ENCODE data around the gene LRTM2. TPM values are rescaled to one million over a fixed set of nuclear protein-coding genes. Genes with fewer than 3 reads are reported as not detected.

Gene LRTM2
- total RNA-seq, 1 experiment from 2014 or later, result not detected

DNA sequence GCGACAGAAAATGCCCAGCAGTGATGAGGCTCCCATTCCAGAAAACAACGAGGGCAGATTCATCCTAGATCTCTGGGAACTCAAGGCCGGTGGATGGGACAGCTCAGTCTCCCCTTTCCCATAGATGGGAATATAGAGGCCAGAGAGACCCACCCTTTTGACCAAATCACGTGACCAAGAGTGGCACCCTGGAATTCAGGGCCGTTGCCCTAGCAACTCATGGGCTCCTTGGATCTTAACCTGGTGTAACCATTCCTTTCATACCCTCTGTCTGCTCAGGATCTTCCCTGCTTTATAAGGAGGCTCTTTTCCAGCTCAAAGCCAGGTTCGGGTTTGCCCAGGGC is 8.4 kb upstream of the LRTM2 start:
- CTCF ChIA-PET, result no interaction called here
- DNase-seq (ENCODE audit: low read depth, low spot score), result no peak
- H3K36me3 ChIP-seq (ENCODE audit: control insufficient read depth, insufficient read depth, low read length), result no peaks in the 10 kb centered on the region
- H3K9me3 ChIP-seq (ENCODE audit: control insufficient read depth, insufficient read depth, low read depth, low read length), result no peaks in the 10 kb centered on the region
- TF ChIP-seq POLR2AphosphoS5 (IDR thresholded peaks at IDR 0.05; ENCODE audit: low read depth, low read length) (no peak), SIN3A (IDR thresholded peaks at IDR 0.05; ENCODE audit: borderline replicate concordance, insufficient read depth, low read depth, low read length) (no peak), TCF7L2 (IDR thresholded peaks at IDR 0.05; ENCODE audit: low read depth, low read length) (no peak)
- TF ChIP-seq, protein P1, sequence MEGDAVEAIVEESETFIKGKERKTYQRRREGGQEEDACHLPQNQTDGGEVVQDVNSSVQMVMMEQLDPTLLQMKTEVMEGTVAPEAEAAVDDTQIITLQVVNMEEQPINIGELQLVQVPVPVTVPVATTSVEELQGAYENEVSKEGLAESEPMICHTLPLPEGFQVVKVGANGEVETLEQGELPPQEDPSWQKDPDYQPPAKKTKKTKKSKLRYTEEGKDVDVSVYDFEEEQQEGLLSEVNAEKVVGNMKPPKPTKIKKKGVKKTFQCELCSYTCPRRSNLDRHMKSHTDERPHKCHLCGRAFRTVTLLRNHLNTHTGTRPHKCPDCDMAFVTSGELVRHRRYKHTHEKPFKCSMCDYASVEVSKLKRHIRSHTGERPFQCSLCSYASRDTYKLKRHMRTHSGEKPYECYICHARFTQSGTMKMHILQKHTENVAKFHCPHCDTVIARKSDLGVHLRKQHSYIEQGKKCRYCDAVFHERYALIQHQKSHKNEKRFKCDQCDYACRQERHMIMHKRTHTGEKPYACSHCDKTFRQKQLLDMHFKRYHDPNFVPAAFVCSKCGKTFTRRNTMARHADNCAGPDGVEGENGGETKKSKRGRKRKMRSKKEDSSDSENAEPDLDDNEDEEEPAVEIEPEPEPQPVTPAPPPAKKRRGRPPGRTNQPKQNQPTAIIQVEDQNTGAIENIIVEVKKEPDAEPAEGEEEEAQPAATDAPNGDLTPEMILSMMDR (IDR thresholded peaks at IDR 0.05), result no peak
- TF ChIP-seq, protein P2, sequence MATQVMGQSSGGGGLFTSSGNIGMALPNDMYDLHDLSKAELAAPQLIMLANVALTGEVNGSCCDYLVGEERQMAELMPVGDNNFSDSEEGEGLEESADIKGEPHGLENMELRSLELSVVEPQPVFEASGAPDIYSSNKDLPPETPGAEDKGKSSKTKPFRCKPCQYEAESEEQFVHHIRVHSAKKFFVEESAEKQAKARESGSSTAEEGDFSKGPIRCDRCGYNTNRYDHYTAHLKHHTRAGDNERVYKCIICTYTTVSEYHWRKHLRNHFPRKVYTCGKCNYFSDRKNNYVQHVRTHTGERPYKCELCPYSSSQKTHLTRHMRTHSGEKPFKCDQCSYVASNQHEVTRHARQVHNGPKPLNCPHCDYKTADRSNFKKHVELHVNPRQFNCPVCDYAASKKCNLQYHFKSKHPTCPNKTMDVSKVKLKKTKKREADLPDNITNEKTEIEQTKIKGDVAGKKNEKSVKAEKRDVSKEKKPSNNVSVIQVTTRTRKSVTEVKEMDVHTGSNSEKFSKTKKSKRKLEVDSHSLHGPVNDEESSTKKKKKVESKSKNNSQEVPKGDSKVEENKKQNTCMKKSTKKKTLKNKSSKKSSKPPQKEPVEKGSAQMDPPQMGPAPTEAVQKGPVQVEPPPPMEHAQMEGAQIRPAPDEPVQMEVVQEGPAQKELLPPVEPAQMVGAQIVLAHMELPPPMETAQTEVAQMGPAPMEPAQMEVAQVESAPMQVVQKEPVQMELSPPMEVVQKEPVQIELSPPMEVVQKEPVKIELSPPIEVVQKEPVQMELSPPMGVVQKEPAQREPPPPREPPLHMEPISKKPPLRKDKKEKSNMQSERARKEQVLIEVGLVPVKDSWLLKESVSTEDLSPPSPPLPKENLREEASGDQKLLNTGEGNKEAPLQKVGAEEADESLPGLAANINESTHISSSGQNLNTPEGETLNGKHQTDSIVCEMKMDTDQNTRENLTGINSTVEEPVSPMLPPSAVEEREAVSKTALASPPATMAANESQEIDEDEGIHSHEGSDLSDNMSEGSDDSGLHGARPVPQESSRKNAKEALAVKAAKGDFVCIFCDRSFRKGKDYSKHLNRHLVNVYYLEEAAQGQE (IDR thresholded peaks at IDR 0.05; ENCODE audit: insufficient read depth in 1 of 2, low read depth in 2 of 2, low read length in 1 of 2), result no peak
- no TSS peak for BruUV-seq (replicated peaks)
- ATAC-seq, result no peak
- no peak overlapping the region for H3K27ac ChIP-seq (ENCODE audit: low read length)
- no peak overlapping the region for H3K4me3 ChIP-seq (ENCODE audit: low read depth in 2 of 2, low read length in 2 of 2)
- intact Hi-C loops (cut with micrococcal nuclease; ENCODE audit: unreplicated experiment) (no loop called here), in situ Hi-C loops (cut with HindIII; ENCODE audit: low pct_unique_long_range_greater_than_20kb, low sequenced_read_pairs) (no loop called here)
- no peaks in the 10 kb centered on the region for H3K4me1 ChIP-seq (ENCODE audit: control insufficient read depth, insufficient read depth, low read length)
- POLR2A ChIA-PET, result interaction anchor here (0.6 kb wide), 1 partner anchor 982 kb away, joined by 10 read pairs; no protein-coding TSS in a partner anchor
- H3K27me3 ChIP-seq (ENCODE audit: control insufficient read depth, insufficient read depth, low read length), result no peaks in the 10 kb centered on the region

DNA sequence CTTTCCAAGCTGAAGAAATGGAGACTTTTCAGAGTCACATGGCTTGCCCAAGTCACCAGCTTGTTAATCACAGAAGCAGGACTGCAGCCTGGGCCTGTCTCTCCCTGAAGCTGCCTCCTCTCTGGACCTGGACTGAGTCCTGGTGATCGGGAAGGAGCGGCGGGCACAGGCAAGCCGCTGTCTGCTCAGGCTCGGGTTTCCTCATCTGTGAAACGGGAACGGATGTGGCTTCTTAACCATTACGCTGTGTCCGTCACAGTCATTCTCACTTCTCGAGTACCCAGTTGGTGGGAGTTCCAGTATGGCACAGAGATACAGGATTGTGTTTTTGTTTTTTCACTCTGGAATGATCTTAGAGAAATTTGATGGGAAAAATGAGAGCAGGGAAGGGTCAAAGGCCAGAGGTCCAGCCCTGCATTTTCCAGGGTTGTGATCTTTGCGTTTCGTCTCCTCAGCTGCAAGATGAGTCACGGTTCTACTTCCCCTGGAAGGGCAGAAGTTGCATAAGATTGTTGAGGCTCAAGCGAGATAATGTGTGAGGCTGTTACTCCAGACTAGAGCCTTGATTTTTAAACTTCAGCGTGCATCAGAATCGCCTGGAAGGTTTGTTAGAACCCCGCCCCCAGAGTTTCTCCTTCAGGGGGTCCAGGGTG is 7.6 kb upstream of the LRTM2 start:
- ChIA-PET CTCF (no interaction called here), POLR2A (no interaction called here)
- in situ Hi-C loops (cut with HindIII; ENCODE audit: low pct_unique_long_range_greater_than_20kb, low sequenced_read_pairs), result no loop called here
- no peaks in the 10 kb centered on the region for H3K27me3 ChIP-seq (ENCODE audit: control insufficient read depth, insufficient read depth, low read length)
- no peaks in the 10 kb centered on the region for H3K36me3 ChIP-seq (ENCODE audit: control insufficient read depth, insufficient read depth, low read length)
- H3K27ac ChIP-seq (ENCODE audit: low read length), result no peak overlapping the region
- BruUV-seq (replicated peaks), result no TSS peak
- intact Hi-C loops (cut with micrococcal nuclease; ENCODE audit: unreplicated experiment), result no loop called here
- DNase-seq (ENCODE audit: low read depth, low spot score), result no peak
- no peaks in the 10 kb centered on the region for H3K4me1 ChIP-seq (ENCODE audit: control insufficient read depth, insufficient read depth, low read length)
- TF ChIP-seq POLR2AphosphoS5 (IDR thresholded peaks at IDR 0.05; ENCODE audit: low read depth, low read length) (no peak), SIN3A (IDR thresholded peaks at IDR 0.05; ENCODE audit: borderline replicate concordance, insufficient read depth, low read depth, low read length) (no peak), TCF7L2 (IDR thresholded peaks at IDR 0.05; ENCODE audit: low read depth, low read length) (no peak)
- TF ChIP-seq, protein P1 (IDR thresholded peaks at IDR 0.05), result no peak
- TF ChIP-seq, protein P2 (IDR thresholded peaks at IDR 0.05; ENCODE audit: insufficient read depth in 1 of 2, low read depth in 2 of 2, low read length in 1 of 2), result no peak
- ATAC-seq, result no peak
- no peaks in the 10 kb centered on the region for H3K9me3 ChIP-seq (ENCODE audit: control insufficient read depth, insufficient read depth, low read depth, low read length)
- no peak overlapping the region for H3K4me3 ChIP-seq (ENCODE audit: low read depth in 2 of 2, low read length in 2 of 2)
